GM18498 (cell line): ENCODE data around the gene GLCE.
"Not testable (repeated sequence)": the region's sequence is repeated elsewhere in the genome, so short reads cannot be mapped to it uniquely, and the experiment has no call there.

Source experiments
- ATAC-seq: cut with Tn5 transposase; IDR thresholded peaks from one replicate; pipeline ENCODE4 v1.9.1; 2021; ENCODE audit warnings: mild to moderate bottlenecking, moderate library complexity; ENCODE audit not compliant: unreplicated experiment

GLCE gene

GRCh38 chr15:69265347-69265955 is 105.0 kb downstream of the GLCE start:
- no peak for ATAC-seq

DNA sequence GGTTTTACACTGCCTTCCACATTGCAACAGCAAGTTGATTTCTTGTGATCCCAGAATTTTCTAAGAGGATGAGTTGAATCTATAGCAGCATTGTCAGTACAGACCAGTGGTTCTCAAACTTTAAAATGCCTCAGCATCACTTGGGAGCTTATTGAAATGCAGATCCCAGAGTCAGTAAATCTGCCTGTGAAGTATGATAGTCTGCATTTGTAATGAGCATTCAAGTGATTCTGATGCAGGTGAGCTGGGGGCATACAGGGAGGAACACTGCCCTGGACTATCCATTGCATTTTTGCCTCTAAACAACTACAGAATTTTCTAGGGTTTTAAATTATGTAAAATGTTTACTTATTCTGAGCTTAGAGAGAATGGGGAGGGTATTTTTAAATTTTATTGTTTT is 110.8 kb downstream of the GLCE start:
- no peak for ATAC-seq

DNA sequence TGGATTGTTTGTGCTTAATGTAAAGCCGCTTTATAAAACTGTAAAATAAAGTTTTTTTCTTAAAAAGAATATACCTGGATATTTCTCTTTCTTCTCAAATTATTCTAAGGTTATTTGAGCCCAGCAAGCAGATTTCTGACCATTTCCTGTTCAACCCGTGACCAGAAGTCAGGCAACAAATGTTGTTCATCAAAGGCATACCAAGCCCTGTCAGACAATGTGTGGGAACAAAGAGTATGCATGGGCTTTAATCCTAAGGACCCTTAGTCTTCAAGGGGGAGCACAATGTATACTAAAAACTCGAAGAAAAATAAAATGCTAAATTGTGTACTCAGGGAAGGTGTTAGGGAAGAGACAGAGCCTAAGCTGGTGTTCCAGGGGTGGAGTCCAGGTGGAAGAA is 111.7 kb downstream of the GLCE start:
- no peak for ATAC-seq

- no peak for ATAC-seq
These were observed 112.5 kb downstream of the GLCE start for GRCh38 chr15:69272891-69273290.

DNA sequence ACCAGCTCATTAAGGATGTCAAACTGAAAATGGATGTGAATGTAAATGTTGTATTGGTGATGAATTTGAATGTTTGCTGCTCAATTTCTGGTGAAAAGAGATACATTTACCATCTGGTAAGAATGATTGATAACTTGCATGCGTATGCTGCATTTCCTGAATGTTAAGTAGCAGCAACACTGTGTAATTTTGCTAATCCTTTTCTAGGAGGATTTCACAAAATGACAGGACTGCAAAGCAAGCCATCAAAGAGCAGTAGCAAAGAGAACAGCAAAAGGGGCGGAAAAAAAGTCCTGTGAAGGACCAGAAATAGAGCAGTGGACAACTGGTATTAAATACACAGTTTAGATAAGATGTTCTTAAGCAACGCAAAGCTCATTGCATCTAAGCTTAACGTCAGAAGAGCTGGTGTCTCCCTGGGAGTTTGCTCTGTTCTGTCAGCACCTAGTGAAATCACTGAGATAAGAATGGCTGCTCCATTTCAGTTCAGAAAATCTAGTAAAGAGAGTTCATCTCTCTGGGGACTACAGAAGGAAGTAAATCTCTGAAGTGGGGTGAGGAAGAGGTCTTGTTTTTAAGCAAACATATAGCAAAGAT is 114.7 kb downstream of the GLCE start:
- ATAC-seq, result no peak

DNA sequence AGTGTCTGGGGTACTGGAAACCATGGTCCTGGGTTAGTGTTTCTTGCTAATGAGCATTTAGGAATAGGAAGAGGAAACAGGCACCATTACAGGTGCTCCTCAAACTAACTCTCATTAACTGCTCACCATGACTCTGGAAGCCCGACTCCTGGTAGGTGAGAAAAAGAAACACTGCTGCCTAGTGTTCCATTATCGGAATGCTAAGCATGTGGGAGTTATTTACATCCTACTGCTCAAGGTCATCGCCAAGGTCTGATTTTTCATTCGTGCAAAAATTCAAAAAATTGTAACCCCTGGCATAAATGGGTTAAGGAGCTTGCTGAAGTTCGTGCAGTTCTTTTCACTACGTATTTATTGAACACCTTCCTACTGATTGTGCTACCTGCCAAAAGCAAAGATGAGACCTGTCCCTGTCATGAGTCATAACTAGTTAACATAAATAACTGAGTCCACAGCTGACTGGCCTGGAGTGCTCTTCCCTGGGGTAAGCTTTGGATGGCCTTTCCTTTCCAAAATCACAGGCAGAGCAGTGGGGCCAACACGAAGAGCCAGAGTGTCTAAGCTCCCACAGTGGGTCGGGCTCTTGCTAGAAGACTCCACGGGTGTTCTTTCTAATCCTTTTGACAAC is 115.6 kb downstream of the GLCE start:
- ATAC-seq, result no peak

DNA sequence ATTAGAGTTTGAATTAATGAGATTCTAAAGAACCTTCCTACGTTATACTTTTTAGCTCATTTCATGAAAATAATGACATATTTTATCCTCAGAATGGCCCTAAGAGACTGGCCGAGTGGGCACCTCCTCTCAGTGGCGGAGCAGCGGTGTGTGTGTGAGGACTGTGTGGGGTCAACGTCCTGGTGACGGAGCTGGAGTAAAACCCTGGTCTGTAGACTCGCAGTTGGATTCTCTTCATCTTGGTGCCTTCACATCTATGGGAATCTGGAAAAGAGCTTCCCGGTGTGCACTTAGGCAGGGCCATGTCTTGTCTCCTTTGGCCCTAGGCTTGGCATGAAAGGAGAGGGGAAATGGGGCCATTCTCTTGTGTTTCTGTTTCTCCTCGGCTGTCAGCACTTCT is 116.9 kb downstream of the GLCE start:
- ATAC-seq, result no peak

DNA sequence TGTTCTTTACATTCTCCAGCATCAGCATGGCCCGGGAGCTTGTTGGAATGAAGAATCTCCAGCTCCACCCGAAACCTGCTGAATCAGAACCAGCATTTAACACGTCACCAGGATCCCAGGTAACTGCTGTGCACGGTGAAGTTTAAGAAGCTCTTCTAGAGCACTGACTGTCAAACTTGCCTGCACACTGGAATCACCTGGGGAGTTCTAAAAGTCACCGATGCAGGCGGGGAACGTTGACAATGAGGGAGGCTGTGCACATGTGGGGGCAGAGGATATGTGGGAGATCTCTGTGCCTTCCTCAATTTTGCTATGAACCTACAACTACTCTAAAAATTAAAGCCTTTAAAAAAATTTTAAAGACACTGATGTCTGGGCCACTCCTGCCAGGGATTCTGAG is 119.2 kb downstream of the GLCE start:
- no peak for ATAC-seq

- no peak for ATAC-seq
These were observed 120.3 kb downstream of the GLCE start for GRCh38 chr15:69280783-69281182.

- ATAC-seq, result no peak
These were observed 121.8 kb downstream of the GLCE start for GRCh38 chr15:69282104-69282743.

- no peak for ATAC-seq
These were observed 125.4 kb downstream of the GLCE start for GRCh38 chr15:69285834-69286233.

GRCh38 chr15:69288011-69288410 is 127.6 kb downstream of the GLCE start:
- no peak for ATAC-seq

DNA sequence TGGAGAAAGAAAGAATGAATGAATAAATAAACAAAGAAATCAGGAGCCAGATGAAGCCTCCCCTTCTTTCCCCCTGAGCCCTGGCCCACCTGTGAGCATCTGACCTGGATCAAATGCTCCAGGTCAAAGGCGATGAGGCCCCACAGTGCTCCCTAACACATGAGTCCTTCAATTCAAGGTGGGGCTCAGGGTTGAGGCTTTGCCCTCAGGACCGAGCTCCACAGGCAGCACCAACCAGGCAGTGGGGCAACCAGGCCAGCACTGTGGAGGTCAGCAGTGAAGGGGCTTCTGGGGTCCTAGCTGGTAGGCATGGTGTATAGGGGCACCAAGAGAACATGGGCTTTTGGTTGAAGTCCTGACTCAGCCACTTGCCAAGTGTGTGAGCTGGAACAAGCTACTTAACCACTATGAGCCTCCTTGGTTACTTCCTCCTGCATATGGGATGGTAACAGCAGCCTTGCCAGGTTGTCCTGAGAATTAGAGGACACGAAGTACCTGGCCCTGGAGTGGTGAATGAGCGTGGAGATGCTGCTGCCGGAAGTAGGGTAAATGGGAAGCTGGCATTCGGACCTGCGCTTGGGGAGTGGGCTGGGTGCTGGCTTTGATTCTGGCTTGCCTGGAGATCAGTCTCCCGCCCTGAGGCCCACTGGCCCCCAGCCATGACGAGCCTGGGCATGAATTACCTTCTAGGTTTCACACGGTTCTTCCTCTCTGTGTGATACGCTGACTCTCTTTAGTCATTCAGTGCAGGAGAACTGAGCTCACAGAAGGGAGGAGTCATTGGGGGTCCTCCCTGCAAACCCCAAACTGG is 128.3 kb downstream of the GLCE start:
- ATAC-seq, result no peak

- ATAC-seq, result no peak
These were observed 129.1 kb downstream of the GLCE start for GRCh38 chr15:69289342-69290146.

DNA sequence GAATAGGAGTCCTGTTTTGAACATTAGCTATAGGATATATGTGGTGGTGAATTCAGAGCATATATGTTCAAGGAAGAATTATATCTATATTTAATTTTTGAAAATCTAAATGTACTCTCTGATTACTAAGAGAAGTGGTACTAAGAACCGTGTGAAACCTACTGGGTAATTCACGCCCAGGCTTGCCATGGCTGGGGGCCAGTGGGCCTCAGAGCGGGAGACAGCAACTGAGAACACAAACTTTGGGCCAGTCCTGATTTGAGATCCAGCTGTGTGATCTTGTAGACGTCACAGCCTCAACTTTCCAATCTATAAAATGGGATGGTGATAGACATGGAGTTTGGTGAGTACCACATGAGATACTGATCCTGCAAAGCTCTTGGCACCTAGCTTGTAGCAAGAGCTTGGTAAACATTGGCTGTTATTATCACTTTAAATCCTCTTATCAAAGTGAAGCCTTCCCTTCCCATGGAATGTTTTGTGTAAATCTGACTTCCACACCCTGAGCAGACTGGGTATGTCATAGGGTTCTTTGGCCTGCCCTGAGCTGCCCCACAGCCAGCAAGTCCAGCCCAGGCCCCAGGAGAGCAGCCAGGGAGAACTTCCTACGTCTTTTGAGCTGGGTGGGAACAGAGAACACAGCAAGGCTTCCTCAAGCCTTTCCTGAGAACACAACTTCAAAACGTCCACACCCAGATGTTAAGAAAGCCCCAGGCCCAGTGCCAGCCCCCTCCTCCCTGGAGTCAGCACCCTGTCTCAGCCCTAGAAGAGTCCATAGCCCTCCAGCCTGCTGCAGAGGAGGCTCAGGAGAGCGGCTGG is 130.1 kb downstream of the GLCE start:
- ATAC-seq, result no peak

DNA sequence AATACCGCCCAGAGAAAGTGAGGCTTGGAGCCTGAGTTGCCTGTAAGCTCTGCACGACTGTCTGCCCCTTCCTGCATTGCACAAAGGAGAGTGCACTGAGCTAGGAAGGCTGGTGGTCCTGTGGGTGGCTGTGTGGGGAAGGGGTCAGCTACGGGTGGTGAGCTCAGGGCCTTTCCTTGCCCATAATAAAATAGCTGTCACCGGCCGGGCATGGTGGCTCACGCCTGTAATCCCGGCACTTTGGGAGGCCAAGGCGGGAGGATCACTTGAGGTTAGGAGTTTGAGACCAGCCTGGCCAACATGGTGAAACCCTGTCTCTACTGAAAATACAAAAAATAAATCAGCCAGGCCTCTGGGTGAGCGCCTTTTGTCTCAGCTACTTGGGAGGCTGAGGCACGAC is 131.2 kb downstream of the GLCE start:
- not testable (repeated sequence) for ATAC-seq

DNA sequence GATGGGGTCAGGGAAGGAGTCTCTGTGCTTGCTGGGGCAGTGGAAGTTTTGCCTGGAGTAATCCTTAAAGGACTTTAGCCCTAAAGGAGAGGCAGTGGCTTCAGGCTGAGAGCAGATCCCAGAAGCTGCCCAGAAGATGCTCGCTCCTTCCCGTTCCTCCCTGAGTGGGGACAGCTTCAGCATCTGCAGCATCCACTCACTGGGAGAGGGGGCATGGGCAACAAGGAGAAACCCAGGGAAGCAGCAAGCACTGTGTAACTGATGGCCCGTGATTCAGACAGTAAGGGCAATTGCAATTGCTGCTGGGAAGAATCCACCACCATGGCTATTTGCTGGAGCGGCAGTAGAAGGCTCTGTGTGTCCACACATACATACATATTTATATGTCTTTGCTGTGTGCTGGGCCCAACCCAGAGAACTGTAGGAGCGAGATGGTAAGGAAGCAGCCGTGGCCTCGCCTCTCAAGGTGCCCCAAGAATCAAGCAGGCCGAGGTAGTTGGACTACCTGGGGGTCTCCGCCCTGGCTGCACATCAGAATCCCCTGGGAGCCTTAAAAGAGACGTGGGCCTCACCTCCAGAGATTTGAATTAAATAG is 132.5 kb downstream of the GLCE start:
- ATAC-seq, result no peak

DNA sequence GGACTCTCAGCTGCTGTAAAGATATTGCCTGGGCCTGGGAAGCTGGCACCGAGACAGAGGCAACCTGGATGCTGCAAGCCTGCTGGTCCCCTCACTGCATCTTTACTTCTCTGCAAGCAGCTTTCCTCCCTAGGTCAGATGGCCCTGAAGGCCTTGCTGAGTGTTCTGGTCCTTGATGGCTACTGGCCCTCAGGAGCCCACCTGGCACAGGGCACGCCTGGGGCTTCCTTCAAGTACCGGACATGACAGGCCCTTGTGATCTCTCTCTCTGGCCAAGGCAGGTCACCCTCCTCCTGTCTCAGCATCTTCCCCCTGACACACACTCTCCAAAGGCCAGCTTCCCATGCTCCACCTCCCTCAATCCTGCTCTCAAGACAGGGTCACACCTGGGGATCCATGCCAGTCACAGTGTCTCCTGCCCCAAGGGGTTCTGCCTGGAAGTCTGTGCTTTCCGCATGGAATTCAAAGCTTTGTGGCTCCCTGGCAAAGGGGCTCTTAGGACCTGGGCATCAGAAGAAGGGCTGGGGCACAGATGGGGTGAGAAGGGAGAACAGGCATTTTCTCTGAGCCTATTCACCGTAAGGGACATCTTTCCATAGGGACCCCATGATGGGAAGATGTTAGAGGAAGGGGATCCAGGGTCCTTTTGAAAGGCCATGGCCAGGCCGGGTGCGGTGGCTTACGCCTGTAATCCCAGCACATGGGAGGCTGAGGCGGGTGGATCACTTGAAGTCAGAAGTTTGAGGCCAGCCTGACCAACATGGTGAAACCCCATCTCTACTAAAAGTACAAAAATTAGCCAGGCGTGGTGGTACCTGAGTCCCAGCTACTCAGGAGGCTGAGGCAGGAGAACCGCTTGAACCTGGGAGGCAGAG is 133.5 kb downstream of the GLCE start:
- ATAC-seq, result no peak
